HepG2 (cell line): ENCODE measurements around the gene MLANA. TPM values are rescaled to one million over a fixed set of nuclear protein-coding genes. Genes with fewer than 3 reads are reported as not detected.

Source experiments
- CHCHD3 ChIP-seq: sonication (generic); formaldehyde crosslinking; IDR thresholded peaks from 2 replicates; pipeline ENCODE4 v1.8.0; 2022; ENCODE audit warnings: mild to moderate bottlenecking, missing genetic modification reagents, moderate library complexity
- ERF ChIP-seq: IDR thresholded peaks from 2 replicates; pipeline ENCODE4 v1.6.1; 2018; ENCODE audit warnings: missing biosample characterization, missing genetic modification reagents
- HOXA7 ChIP-seq: sonication (generic); formaldehyde crosslinking; IDR thresholded peaks from 2 replicates; pipeline ENCODE4 v1.8.1; 2022; ENCODE audit warnings: mild to moderate bottlenecking, missing genetic modification reagents, moderate library complexity
- KMT2B ChIP-seq: IDR thresholded peaks from 2 replicates; pipeline ENCODE4 v1.6.1; 2016; ENCODE audit warnings: missing genetic modification reagents, missing compliant biosample characterization
- MAFF ChIP-seq: IDR thresholded peaks from 2 replicates; pipeline ENCODE4 v1.6.1; 2011; ENCODE audit warnings: low read depth, low read length, improper control_type of control experiment
- MEF2D ChIP-seq: sonication (generic); formaldehyde crosslinking; IDR thresholded peaks from 2 replicates; pipeline ENCODE4 v1.5.1; 2020; ENCODE audit warnings: mild to moderate bottlenecking, missing genetic modification reagents
- RARA ChIP-seq: IDR thresholded peaks from 2 replicates; pipeline ENCODE4 v1.6.1; 2016; ENCODE audit warnings: missing genetic modification reagents, missing compliant biosample characterization
- SIN3A ChIP-seq: IDR thresholded peaks from 2 replicates; pipeline ENCODE4 v1.6.1; 2011; ENCODE audit warnings: low read depth, mild to moderate bottlenecking, control low read depth, low read length, borderline replicate concordance
- TGIF2 ChIP-seq: IDR thresholded peaks from 2 replicates; pipeline ENCODE4 v1.6.1; 2016; ENCODE audit warnings: control low read depth, missing compliant biosample characterization
- ZFP36L1 ChIP-seq: sonication (generic); formaldehyde crosslinking; IDR thresholded peaks from 2 replicates; pipeline ENCODE4 v1.8.0; 2022; ENCODE audit warnings: mild to moderate bottlenecking, missing genetic modification reagents, moderate library complexity
- ZMYM4 ChIP-seq: sonication (generic); formaldehyde crosslinking; IDR thresholded peaks from 2 replicates; pipeline ENCODE4 v1.8.1; 2023; ENCODE audit warnings: mild to moderate bottlenecking, missing genetic modification reagents
- ZNF333 ChIP-seq: sonication (generic); formaldehyde crosslinking; IDR thresholded peaks from 2 replicates; pipeline ENCODE4 v1.4.0; 2020; ENCODE audit warnings: mild to moderate bottlenecking, missing genetic modification reagents, borderline replicate concordance
- polyA plus RNA-seq, 8 experiments: library from polyadenylated mRNA; depleted of rRNA in 3 of 8; stranded (reverse) in 7 of 8; unstranded in 1 of 8; fragments of >200 nt; fragmentation: Illumina TruSeq in 4 of 8; extraction: Trizol in 4 of 8; gene quantifications; 2 replicates each; pipeline versions ENCODE4 v1.2.1 to v1.2.3, GENCODE V29; 2011 to 2016; ENCODE audit warnings: low read depth in 4 of 8, missing spikeins in 1 of 8, mixed read lengths in 1 of 8; ENCODE audit not compliant: insufficient read depth in 1 of 8
- total RNA-seq, 5 experiments: library from RNA; depleted of rRNA; stranded (reverse); fragments of >200 nt; fragmentation: Illumina TruSeq; extraction: Trizol; gene quantifications; 2 replicates each; pipeline ENCODE4 v1.2.3, GENCODE V29; 2016; ENCODE audit warnings: low read depth in 1 of 5
- TF ChIP-seq, protein P1 (sequence below): sonication (generic); formaldehyde crosslinking; conservative IDR thresholded peaks from 2 replicates; pipeline ENCODE4 v1.4.0; 2020; ENCODE audit warnings: missing genetic modification reagents
- TF ChIP-seq, protein P2 (sequence below), 2 experiments: sonication (generic) in 1 of 2; formaldehyde crosslinking in 1 of 2; IDR thresholded peaks; 2 replicates each; pipeline versions ENCODE4 v1.4.0 to v1.6.1; 2018 to 2020; ENCODE audit warnings: missing genetic modification reagents in 2 of 2, borderline replicate concordance in 1 of 2, low read depth in 1 of 2, mild to moderate bottlenecking in 1 of 2, missing biosample characterization in 1 of 2
- TF ChIP-seq, protein P3 (sequence below): sonication (generic); formaldehyde crosslinking; IDR thresholded peaks from 2 replicates; pipeline ENCODE4 v1.4.0; 2020; ENCODE audit warnings: low read depth, mild to moderate bottlenecking, missing genetic modification reagents
- TF ChIP-seq, protein P4 (sequence below): IDR thresholded peaks from 2 replicates; pipeline ENCODE4 v1.6.1; 2018; ENCODE audit warnings: missing genetic modification reagents
- TF ChIP-seq, protein P5 (sequence below): IDR thresholded peaks from 2 replicates; pipeline ENCODE4 v1.4.0; 2020; ENCODE audit warnings: mild to moderate bottlenecking, missing genetic modification reagents
- TF ChIP-seq, protein P6 (sequence below): sonication (generic); formaldehyde crosslinking; conservative IDR thresholded peaks from 2 replicates; pipeline ENCODE4 v1.8.0; 2022; ENCODE audit warnings: low read depth, missing genetic modification reagents

Gene MLANA
- total and polyA plus RNA-seq, 2 of the 13 experiments (the other 11 are each of a cell fraction or from before 2014, with no cell fraction given) = 0.11 to 0.18 TPM

DNA sequence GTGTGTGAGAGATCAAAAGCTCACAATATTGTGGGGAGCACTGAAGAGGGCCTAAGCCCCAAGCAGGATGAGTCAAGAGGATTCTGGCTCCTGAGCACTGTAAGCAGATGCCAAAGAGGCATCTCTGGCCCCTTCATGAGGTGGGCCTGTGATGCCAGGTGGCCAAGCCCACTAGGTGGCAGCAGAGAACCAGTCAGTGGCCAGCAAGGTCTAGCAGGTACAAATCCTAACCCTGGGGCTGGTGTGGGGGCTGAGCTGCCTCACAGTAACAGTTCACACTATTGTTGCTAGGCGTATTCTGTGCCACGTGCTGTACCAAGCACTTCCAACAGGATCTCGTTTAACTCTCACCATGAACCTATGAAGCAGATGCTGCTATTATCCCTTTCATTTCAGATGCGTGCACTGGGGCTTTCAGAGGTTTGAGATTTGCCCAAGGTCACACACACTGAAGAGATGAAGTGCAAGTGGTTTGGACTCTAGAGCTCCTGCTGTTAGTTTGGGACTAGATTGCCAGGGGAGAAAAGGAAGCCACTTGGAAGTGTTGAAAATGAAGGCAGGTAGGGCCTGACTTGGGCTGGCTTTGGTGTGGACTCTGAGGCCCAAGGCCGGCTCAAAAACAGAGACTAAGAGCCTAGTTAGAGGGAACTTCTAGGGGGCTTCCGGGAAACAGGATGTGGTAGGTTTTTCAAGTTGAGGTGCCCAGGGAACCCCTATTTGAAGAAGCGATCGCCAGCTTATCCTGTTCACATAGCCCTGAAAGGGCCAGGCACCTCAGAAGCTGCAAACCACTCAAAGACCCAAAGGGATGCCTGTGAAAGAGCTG is 4.4 kb upstream of the MLANA start (continued):
- TF ChIP-seq, protein P1, sequence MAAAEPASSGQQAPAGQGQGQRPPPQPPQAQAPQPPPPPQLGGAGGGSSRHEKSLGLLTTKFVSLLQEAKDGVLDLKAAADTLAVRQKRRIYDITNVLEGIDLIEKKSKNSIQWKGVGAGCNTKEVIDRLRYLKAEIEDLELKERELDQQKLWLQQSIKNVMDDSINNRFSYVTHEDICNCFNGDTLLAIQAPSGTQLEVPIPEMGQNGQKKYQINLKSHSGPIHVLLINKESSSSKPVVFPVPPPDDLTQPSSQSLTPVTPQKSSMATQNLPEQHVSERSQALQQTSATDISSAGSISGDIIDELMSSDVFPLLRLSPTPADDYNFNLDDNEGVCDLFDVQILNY (CRISPR knock-in tag) = no peak
- TF ChIP-seq ERF (CRISPR knock-in tag) (peak; percentile 36; the same call in 1 of the 2 replicates), HOXA7 (no peak), ZFP36L1 (no peak), MEF2D (CRISPR knock-in tag) (no peak), TGIF2 (CRISPR knock-in tag) (no peak), CHCHD3 (no peak), MAFF (no peak), ZNF333 (CRISPR knock-in tag) (no peak), KMT2B (CRISPR knock-in tag) (no peak), SIN3A (no peak), ZMYM4 (CRISPR knock-in tag) (peak; percentile 64; the same call in 1 of the 2 replicates), RARA (CRISPR knock-in tag) (no peak; the same call in 1 of the 2 replicates)
- TF ChIP-seq, protein P2, sequence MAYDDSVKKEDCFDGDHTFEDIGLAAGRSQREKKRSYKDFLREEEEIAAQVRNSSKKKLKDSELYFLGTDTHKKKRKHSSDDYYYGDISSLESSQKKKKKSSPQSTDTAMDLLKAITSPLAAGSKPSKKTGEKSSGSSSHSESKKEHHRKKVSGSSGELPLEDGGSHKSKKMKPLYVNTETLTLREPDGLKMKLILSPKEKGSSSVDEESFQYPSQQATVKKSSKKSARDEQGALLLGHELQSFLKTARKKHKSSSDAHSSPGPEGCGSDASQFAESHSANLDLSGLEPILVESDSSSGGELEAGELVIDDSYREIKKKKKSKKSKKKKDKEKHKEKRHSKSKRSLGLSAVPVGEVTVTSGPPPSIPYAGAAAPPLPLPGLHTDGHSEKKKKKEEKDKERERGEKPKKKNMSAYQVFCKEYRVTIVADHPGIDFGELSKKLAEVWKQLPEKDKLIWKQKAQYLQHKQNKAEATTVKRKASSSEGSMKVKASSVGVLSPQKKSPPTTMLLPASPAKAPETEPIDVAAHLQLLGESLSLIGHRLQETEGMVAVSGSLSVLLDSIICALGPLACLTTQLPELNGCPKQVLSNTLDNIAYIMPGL (CRISPR knock-in tag; IDR thresholded peaks at IDR 0.05; ENCODE audit: borderline replicate concordance in 1 of 2, low read depth in 1 of 2) = peak in 1 of 2 experiments; percentile 64; a peak in 1 of 4 replicates
- TF ChIP-seq, protein P3, sequence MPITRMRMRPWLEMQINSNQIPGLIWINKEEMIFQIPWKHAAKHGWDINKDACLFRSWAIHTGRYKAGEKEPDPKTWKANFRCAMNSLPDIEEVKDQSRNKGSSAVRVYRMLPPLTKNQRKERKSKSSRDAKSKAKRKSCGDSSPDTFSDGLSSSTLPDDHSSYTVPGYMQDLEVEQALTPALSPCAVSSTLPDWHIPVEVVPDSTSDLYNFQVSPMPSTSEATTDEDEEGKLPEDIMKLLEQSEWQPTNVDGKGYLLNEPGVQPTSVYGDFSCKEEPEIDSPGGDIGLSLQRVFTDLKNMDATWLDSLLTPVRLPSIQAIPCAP = no peak
- TF ChIP-seq, protein P4, sequence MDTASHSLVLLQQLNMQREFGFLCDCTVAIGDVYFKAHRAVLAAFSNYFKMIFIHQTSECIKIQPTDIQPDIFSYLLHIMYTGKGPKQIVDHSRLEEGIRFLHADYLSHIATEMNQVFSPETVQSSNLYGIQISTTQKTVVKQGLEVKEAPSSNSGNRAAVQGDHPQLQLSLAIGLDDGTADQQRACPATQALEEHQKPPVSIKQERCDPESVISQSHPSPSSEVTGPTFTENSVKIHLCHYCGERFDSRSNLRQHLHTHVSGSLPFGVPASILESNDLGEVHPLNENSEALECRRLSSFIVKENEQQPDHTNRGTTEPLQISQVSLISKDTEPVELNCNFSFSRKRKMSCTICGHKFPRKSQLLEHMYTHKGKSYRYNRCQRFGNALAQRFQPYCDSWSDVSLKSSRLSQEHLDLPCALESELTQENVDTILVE = no peak
- TF ChIP-seq, protein P5, sequence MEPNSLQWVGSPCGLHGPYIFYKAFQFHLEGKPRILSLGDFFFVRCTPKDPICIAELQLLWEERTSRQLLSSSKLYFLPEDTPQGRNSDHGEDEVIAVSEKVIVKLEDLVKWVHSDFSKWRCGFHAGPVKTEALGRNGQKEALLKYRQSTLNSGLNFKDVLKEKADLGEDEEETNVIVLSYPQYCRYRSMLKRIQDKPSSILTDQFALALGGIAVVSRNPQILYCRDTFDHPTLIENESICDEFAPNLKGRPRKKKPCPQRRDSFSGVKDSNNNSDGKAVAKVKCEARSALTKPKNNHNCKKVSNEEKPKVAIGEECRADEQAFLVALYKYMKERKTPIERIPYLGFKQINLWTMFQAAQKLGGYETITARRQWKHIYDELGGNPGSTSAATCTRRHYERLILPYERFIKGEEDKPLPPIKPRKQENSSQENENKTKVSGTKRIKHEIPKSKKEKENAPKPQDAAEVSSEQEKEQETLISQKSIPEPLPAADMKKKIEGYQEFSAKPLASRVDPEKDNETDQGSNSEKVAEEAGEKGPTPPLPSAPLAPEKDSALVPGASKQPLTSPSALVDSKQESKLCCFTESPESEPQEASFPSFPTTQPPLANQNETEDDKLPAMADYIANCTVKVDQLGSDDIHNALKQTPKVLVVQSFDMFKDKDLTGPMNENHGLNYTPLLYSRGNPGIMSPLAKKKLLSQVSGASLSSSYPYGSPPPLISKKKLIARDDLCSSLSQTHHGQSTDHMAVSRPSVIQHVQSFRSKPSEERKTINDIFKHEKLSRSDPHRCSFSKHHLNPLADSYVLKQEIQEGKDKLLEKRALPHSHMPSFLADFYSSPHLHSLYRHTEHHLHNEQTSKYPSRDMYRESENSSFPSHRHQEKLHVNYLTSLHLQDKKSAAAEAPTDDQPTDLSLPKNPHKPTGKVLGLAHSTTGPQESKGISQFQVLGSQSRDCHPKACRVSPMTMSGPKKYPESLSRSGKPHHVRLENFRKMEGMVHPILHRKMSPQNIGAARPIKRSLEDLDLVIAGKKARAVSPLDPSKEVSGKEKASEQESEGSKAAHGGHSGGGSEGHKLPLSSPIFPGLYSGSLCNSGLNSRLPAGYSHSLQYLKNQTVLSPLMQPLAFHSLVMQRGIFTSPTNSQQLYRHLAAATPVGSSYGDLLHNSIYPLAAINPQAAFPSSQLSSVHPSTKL (CRISPR knock-in tag) = peak; percentile 20; the same call in 1 of the 2 replicates
- TF ChIP-seq, protein P6, sequence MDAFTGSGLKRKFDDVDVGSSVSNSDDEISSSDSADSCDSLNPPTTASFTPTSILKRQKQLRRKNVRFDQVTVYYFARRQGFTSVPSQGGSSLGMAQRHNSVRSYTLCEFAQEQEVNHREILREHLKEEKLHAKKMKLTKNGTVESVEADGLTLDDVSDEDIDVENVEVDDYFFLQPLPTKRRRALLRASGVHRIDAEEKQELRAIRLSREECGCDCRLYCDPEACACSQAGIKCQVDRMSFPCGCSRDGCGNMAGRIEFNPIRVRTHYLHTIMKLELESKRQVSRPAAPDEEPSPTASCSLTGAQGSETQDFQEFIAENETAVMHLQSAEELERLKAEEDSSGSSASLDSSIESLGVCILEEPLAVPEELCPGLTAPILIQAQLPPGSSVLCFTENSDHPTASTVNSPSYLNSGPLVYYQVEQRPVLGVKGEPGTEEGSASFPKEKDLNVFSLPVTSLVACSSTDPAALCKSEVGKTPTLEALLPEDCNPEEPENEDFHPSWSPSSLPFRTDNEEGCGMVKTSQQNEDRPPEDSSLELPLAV (CRISPR knock-in tag) = no peak
